IMR-90 (cell line): ENCODE data around the gene PDLIM5. TPM values are rescaled to one million over a fixed set of nuclear protein-coding genes. Genes with fewer than 3 reads are reported as not detected.

Experiments used
- ATAC-seq: fragments of 200-7000 bp; cut with Tn5 transposase; 2 replicates; pipeline ENCODE4 v1.9.1; 2020; ENCODE audit warnings: low read depth, mild to moderate bottlenecking, moderate library complexity
- BruUV-seq: library from RNA; stranded (reverse); fragments of 400-500 nt; replicated peaks from 2 replicates; lab custom pipeline; 2021; lab: Mats Ljungman, UMichigan
- CTCF ChIA-PET: fragments of 300-600 bp; formaldehyde crosslinking; extraction: SDS; loops from one replicate; lab custom pipeline; 2021; ENCODE audit warnings: antibody characterized with exemption; lab: Yijun Ruan, JAX
- POLR2A ChIA-PET: fragments of 300-600 bp; sonication (Branson Sonifier 250); formaldehyde crosslinking; loops from one replicate; lab custom pipeline; 2022; ENCODE audit warnings: antibody characterized with exemption; ENCODE audit not compliant: unreplicated experiment; lab: Charles Lee
- DNase-seq: peaks from one replicate; pipeline ENCODE4 v3.0.0; 2013
- H2AFZ ChIP-seq: replicated peaks from 2 replicates; pipeline ENCODE3; 2013; ENCODE audit warnings: low read length, mild to moderate bottlenecking; ENCODE audit not compliant: poor library complexity
- H2AK5ac ChIP-seq: 2 replicates; pipeline ENCODE4 v1.6.1; 2013; ENCODE audit warnings: low read depth, low read length, inconsistent platforms
- H2AK9ac ChIP-seq: replicated peaks from 2 replicates; pipeline ENCODE3; 2013; ENCODE audit warnings: mild to moderate bottlenecking, low read depth, low read length, moderate library complexity; ENCODE audit not compliant: poor library complexity
- H2BK120ac ChIP-seq: 2 replicates; pipeline ENCODE4 v1.6.1; 2013; ENCODE audit warnings: low read depth, low read length, inconsistent platforms
- H2BK15ac ChIP-seq: 3 replicates; pipeline ENCODE4 v1.6.1; 2013; ENCODE audit warnings: low read depth, low read length, inconsistent platforms
- H2BK20ac ChIP-seq: 2 replicates; pipeline ENCODE4 v1.6.1; 2013; ENCODE audit warnings: low read depth, mild to moderate bottlenecking, inconsistent platforms, low read length, moderate library complexity
- H2BK5ac ChIP-seq: 2 replicates; pipeline ENCODE4 v1.6.1; 2013; ENCODE audit warnings: mild to moderate bottlenecking, low read depth, low read length, inconsistent platforms; ENCODE audit not compliant: poor library complexity, severe bottlenecking
- H3K14ac ChIP-seq: replicated peaks from 2 replicates; pipeline ENCODE4 v1.6.1; 2013; ENCODE audit warnings: low read depth, low read length, inconsistent platforms
- H3K18ac ChIP-seq: 2 replicates; pipeline ENCODE4 v1.6.1; 2013; ENCODE audit warnings: low read depth, low read length, control low read depth
- H3K23ac ChIP-seq: 2 replicates; pipeline ENCODE4 v1.6.1; 2013; ENCODE audit warnings: low read depth, low read length, inconsistent platforms
- H3K27ac ChIP-seq: 2 replicates; pipeline ENCODE4 v1.5.1; 2013; ENCODE audit warnings: mild to moderate bottlenecking, control low read depth, low read length; ENCODE audit not compliant: insufficient read depth
- H3K27me3 ChIP-seq: 2 replicates; pipeline ENCODE4 v1.6.1; 2013; ENCODE audit warnings: low read length; ENCODE audit not compliant: control insufficient read depth, insufficient read depth
- H3K36me3 ChIP-seq: 2 replicates; pipeline ENCODE4 v1.6.1; 2013; ENCODE audit warnings: low read length, mixed read lengths; ENCODE audit not compliant: control insufficient read depth, insufficient read depth
- H3K4ac ChIP-seq: 2 replicates; pipeline ENCODE4 v1.6.1; 2013; ENCODE audit warnings: low read depth, low read length, inconsistent platforms
- H3K4me1 ChIP-seq: 2 replicates; pipeline ENCODE4 v1.6.1; 2013; ENCODE audit warnings: low read length, mixed read lengths; ENCODE audit not compliant: control insufficient read depth, insufficient read depth
- H3K4me2 ChIP-seq: 2 replicates; pipeline ENCODE4 v1.6.1; 2013; ENCODE audit warnings: low read depth, mild to moderate bottlenecking, control low read depth, low read length, moderate library complexity
- H3K4me3 ChIP-seq: 2 replicates; pipeline ENCODE4 v1.5.1; 2013; ENCODE audit warnings: low read depth, mild to moderate bottlenecking, control low read depth, low read length, moderate library complexity; ENCODE audit not compliant: insufficient read depth
- H3K56ac ChIP-seq: 2 replicates; pipeline ENCODE4 v1.6.1; 2013; ENCODE audit warnings: low read length, inconsistent platforms; ENCODE audit not compliant: insufficient read depth; ENCODE audit errors: extremely low read depth
- H3K79me1 ChIP-seq, 2 experiments: 2 replicates each; pipeline ENCODE4 v1.6.1; 2013; ENCODE audit warnings: low read length in 2 of 2, inconsistent platforms in 1 of 2, low read depth in 1 of 2
- H3K9ac ChIP-seq: 2 replicates; pipeline ENCODE4 v1.6.1; 2013; ENCODE audit warnings: low read depth, low read length, control low read depth
- H3K9me1 ChIP-seq: 2 replicates; pipeline ENCODE4 v1.6.1; 2013; ENCODE audit warnings: low read length, inconsistent platforms; ENCODE audit not compliant: insufficient read depth
- H3K9me3 ChIP-seq: 2 replicates; pipeline ENCODE4 v1.6.1; 2013; ENCODE audit warnings: low read length; ENCODE audit not compliant: control insufficient read depth, insufficient read depth
- H4K20me1 ChIP-seq: 2 replicates; pipeline ENCODE4 v1.6.1; 2013; ENCODE audit warnings: low read length, inconsistent platforms; ENCODE audit not compliant: insufficient read depth
- H4K5ac ChIP-seq: 2 replicates; pipeline ENCODE4 v1.6.1; 2013; ENCODE audit warnings: mild to moderate bottlenecking, low read depth, low read length, control low read depth
- H4K8ac ChIP-seq, 2 experiments: 2 replicates each; pipeline ENCODE4 v1.6.1; 2013; ENCODE audit warnings: low read depth in 2 of 2, low read length in 2 of 2, control low read depth in 1 of 2, inconsistent platforms in 1 of 2
- H4K91ac ChIP-seq: 2 replicates; pipeline ENCODE4 v1.6.1; 2013; ENCODE audit warnings: low read depth, low read length, inconsistent platforms; ENCODE audit not compliant: insufficient read depth
- BHLHE40 ChIP-seq: fragments of 150-350 bp; IDR thresholded peaks from 2 replicates; pipeline ENCODE4 v1.6.1; 2016; ENCODE audit warnings: mild to moderate bottlenecking, low read depth, low read length
- CEBPB ChIP-seq: IDR thresholded peaks from 2 replicates; pipeline ENCODE4 v1.6.1; 2012; ENCODE audit warnings: low read depth, low read length, improper control_type of control experiment
- CHD1 ChIP-seq: IDR thresholded peaks from 2 replicates; pipeline ENCODE4 v1.6.1; 2012; ENCODE audit warnings: low read depth, low read length, improper control_type of control experiment
- FOS ChIP-seq: fragments of 150-350 bp; IDR thresholded peaks from 2 replicates; pipeline ENCODE4 v1.6.1; 2016; ENCODE audit warnings: low read depth, low read length
- MAFK ChIP-seq: IDR thresholded peaks from 2 replicates; pipeline ENCODE4 v1.6.1; 2012; ENCODE audit warnings: low read depth, low read length, improper control_type of control experiment
- MAZ ChIP-seq: IDR thresholded peaks from 2 replicates; pipeline ENCODE4 v1.6.1; 2012; ENCODE audit warnings: low read depth, mild to moderate bottlenecking, low read length, improper control_type of control experiment, moderate library complexity, borderline replicate concordance
- MXI1 ChIP-seq: IDR thresholded peaks from 2 replicates; pipeline ENCODE4 v1.6.1; 2012; ENCODE audit warnings: low read depth, mild to moderate bottlenecking, low read length, moderate library complexity, borderline replicate concordance
- POLR2A ChIP-seq: IDR thresholded peaks from 2 replicates; pipeline ENCODE4 v1.6.1; 2012; ENCODE audit warnings: mild to moderate bottlenecking, low read depth, low read length
- RAD21 ChIP-seq: IDR thresholded peaks from 2 replicates; pipeline ENCODE4 v1.6.1; 2012; ENCODE audit warnings: low read length, improper control_type of control experiment
- RCOR1 ChIP-seq: IDR thresholded peaks from 2 replicates; pipeline ENCODE4 v1.6.1; 2012; ENCODE audit warnings: mild to moderate bottlenecking, low read length, improper control_type of control experiment; ENCODE audit not compliant: insufficient replicate concordance
- RFX5 ChIP-seq: IDR thresholded peaks from 2 replicates; pipeline ENCODE4 v1.8.0; 2012; ENCODE audit warnings: low read depth, mild to moderate bottlenecking, low read length, moderate library complexity
- SMC3 ChIP-seq: fragments of 150-350 bp; IDR thresholded peaks from 2 replicates; pipeline ENCODE4 v1.6.1; 2016; ENCODE audit warnings: low read depth, mild to moderate bottlenecking, antibody characterized with exemption, low read length, moderate library complexity
- WGBS, 2 experiments: methylation state at CpG; one replicate each; pipeline versions ENCODE4 v1.1.5 to v1.1.7; 2013; ENCODE audit warnings: missing lambda C conversion rate in 2 of 2; ENCODE audit not compliant: insufficient read length in 1 of 2; ENCODE audit errors: extremely low coverage in 2 of 2; 5-methylcytosine and 5-hydroxymethylcytosine counted together
- dilution Hi-C: fragments of 300-500 bp; cut with HindIII; formaldehyde crosslinking; loops from one replicate; pipeline ENCODE4 v1.14.3; 2018; ENCODE audit warnings: low sequenced_read_pairs; ENCODE audit not compliant: unreplicated experiment
- in situ Hi-C: fragments of 300-500 bp; cut with MboI; formaldehyde crosslinking; loops from 3 replicates; pipeline ENCODE4 v1.14.3; 2019; ENCODE audit warnings: low sequenced_read_pairs, inconsistent platforms, mixed read lengths
- intact Hi-C: fragments of 100-400 bp; cut with micrococcal nuclease; formaldehyde crosslinking; loops from 2 replicates; pipeline ENCODE4 v1.10.0; 2022
- polyA plus RNA-seq, 3 experiments: library from polyadenylated mRNA; depleted of rRNA; stranded (reverse); fragments of >200 nt; gene quantifications; 2 replicates each; pipeline ENCODE4 v1.2.3, GENCODE V29; 2012; ENCODE audit warnings: low replicate concordance in 1 of 3
- total RNA-seq: library from RNA; depleted of rRNA; stranded (reverse); fragments of >200 nt; gene quantifications from 2 replicates; pipeline ENCODE4 v1.2.3, GENCODE V29; 2012
- TF ChIP-seq, protein P1 (sequence below): fragments of 150-350 bp; IDR thresholded peaks from 2 replicates; pipeline ENCODE4 v1.6.1; 2017; ENCODE audit warnings: mild to moderate bottlenecking, antibody characterized with exemption, low read length, low read depth
- TF ChIP-seq, protein P2 (sequence below): fragments of 150-350 bp; IDR thresholded peaks from 2 replicates; pipeline ENCODE4 v1.6.1; 2016; ENCODE audit warnings: low read depth, mild to moderate bottlenecking, low read length, moderate library complexity, borderline replicate concordance
- TF ChIP-seq, protein P3 (sequence below): conservative IDR thresholded peaks from 2 replicates; pipeline ENCODE4 v1.5.1; 2012; ENCODE audit warnings: mild to moderate bottlenecking, low read depth, low read length, improper control_type of control experiment

Gene PDLIM5
- total and polyA plus RNA-seq, 2 of the 4 experiments (the other 2 are of a cell fraction): 96.5 to 188 TPM

DNA sequence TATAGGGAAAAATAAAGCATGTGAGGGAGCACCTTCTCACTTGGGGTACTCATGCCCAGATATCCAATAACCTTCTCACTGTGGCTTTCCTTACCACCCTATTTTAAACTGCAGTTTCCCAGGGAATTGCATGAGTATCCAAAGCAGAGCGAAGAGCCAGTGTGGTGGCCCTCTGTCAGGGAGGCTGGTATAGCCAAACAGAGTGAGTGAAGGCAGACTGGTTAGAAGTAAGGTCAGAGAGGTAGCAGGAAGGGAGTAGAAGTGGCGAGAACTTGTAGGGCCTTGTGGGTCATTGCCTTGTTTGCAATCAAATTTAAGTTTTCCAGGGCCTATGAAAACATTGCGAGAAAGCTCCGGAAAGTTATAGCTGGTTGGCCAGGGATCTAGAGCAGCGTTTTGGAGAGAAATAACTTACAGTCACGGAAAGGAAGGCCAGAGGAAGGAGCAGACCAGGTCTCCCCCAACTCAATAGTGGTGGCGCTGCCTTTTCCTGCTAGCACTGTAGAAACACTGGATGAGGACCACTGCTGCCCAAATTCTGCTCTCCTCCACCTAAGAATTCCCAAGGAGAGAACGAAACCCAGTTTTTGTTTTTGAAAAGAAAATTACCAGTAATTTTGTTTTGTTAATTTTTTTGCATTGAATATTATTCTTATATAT is 77.2 kb downstream of the PDLIM5 start:
- Histone ChIP-seq H2BK15ac (no peak overlapping the region), H3K9me1 (peaks cover 5% of the 10 kb centered on the region), H3K4ac (no peak overlapping the region), H2AK9ac (peak overlapping the region; percentile 31), H2BK120ac (no peak overlapping the region), H3K4me1 (peaks cover 15% of the 10 kb centered on the region), H3K27ac (no peak overlapping the region), H2AFZ (no peak overlapping the region), H3K56ac (no peak overlapping the region), H4K91ac (no peak overlapping the region), H3K79me1 (peaks cover 39 to 59% of the 10 kb centered on the region in 2 experiments), H3K23ac (no peak overlapping the region), H3K4me3 (no peak overlapping the region), H3K36me3 (peaks cover 3% of the 10 kb centered on the region; the same call in 1 of the 2 replicates), H3K18ac (peak overlapping the region; percentile 53; the same call in 1 of the 2 replicates), H2BK20ac (no peak overlapping the region), H2BK5ac (no peak overlapping the region), H3K27me3 (no peaks in the 10 kb centered on the region), H3K9me3 (no peaks in the 10 kb centered on the region), H3K4me2 (no peak overlapping the region), H4K5ac (peak overlapping the region; percentile 59; the same call in 1 of the 2 replicates), H3K9ac (no peak overlapping the region), H2AK5ac (peak overlapping the region; percentile 39; the same call in 1 of the 2 replicates), H4K20me1 (no peaks in the 10 kb centered on the region), H4K8ac (0 out of 4 replicates have a peak overlapping the region, but pooled peaks of 1 of the 2 experiments have one; percentile 28), H3K14ac (0 out of 2 replicates have a peak overlapping the region, but pooled peaks have one; percentile 6)
- POLR2A ChIA-PET: no interaction called here
- CTCF ChIA-PET: no interaction called here
- DNase-seq (no peak), ATAC-seq (no peak)
- WGBS, 2 experiments: 80% methylated on average over 3 of the region's 8 CpGs; no CpG with 5 or more reads in 1 of the 2 experiments
- dilution Hi-C loops (no loop called here), intact Hi-C loops (no loop called here), in situ Hi-C loops (no loop called here)
- no TSS peak for BruUV-seq
- TF ChIP-seq MAFK (no peak), CEBPB (no peak), RAD21 (no peak), RFX5 (no peak), SMC3 (no peak), RCOR1 (no peak), MAZ (no peak), FOS (no peak), POLR2A (no peak), MXI1 (no peak), BHLHE40 (no peak), CHD1 (no peak)
- TF ChIP-seq, protein P1, sequence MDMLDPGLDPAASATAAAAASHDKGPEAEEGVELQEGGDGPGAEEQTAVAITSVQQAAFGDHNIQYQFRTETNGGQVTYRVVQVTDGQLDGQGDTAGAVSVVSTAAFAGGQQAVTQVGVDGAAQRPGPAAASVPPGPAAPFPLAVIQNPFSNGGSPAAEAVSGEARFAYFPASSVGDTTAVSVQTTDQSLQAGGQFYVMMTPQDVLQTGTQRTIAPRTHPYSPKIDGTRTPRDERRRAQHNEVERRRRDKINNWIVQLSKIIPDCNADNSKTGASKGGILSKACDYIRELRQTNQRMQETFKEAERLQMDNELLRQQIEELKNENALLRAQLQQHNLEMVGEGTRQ: no peak
- TF ChIP-seq, protein P2, sequence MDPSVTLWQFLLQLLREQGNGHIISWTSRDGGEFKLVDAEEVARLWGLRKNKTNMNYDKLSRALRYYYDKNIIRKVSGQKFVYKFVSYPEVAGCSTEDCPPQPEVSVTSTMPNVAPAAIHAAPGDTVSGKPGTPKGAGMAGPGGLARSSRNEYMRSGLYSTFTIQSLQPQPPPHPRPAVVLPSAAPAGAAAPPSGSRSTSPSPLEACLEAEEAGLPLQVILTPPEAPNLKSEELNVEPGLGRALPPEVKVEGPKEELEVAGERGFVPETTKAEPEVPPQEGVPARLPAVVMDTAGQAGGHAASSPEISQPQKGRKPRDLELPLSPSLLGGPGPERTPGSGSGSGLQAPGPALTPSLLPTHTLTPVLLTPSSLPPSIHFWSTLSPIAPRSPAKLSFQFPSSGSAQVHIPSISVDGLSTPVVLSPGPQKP: no peak
- TF ChIP-seq, protein P3, sequence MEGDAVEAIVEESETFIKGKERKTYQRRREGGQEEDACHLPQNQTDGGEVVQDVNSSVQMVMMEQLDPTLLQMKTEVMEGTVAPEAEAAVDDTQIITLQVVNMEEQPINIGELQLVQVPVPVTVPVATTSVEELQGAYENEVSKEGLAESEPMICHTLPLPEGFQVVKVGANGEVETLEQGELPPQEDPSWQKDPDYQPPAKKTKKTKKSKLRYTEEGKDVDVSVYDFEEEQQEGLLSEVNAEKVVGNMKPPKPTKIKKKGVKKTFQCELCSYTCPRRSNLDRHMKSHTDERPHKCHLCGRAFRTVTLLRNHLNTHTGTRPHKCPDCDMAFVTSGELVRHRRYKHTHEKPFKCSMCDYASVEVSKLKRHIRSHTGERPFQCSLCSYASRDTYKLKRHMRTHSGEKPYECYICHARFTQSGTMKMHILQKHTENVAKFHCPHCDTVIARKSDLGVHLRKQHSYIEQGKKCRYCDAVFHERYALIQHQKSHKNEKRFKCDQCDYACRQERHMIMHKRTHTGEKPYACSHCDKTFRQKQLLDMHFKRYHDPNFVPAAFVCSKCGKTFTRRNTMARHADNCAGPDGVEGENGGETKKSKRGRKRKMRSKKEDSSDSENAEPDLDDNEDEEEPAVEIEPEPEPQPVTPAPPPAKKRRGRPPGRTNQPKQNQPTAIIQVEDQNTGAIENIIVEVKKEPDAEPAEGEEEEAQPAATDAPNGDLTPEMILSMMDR: no peak
